ENCODE results near the gene FOS.
A peak's percentile ranks its signal among the peaks of the same experiment; 100 is the strongest.
"Not testable (repeated sequence)": the region's sequence is repeated elsewhere in the genome, so short reads cannot be mapped to it uniquely, and the experiment has no call there.

The FOS gene

GRCh38 chr14:75278422-75279152, at the start of gene FOS:
Gene FOS, plus strand, starts transcription at chr14:75278828. Its CDS starts 155 bp downstream, at chr14:75278983.
- peak; percentile 98 for DNase-seq

DNA sequence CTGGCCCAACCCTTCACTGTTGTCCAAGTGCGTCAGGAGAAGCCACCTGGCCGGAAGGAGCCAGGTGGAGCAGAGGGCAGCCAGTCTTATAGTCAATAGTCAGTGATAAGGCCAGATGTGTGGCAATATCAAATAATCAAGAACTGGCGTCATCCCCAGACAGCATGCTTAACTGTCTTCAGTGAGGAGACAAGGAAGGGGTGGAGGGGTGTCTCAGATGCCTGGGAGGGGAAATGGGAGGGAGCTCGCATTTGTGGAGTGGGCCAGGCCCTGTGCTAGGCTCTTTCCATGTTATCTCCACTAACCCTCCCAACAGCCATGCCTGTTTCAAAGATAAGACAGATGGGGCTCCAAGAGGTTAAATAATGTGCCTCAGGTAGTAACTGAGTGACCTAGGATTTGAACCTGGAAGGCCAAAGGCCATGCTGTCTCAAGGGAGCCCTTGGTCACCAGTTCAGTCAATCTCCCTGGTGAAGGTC, 48.9 kb upstream of the FOS start:
- DNase-seq, result no peak

DNA sequence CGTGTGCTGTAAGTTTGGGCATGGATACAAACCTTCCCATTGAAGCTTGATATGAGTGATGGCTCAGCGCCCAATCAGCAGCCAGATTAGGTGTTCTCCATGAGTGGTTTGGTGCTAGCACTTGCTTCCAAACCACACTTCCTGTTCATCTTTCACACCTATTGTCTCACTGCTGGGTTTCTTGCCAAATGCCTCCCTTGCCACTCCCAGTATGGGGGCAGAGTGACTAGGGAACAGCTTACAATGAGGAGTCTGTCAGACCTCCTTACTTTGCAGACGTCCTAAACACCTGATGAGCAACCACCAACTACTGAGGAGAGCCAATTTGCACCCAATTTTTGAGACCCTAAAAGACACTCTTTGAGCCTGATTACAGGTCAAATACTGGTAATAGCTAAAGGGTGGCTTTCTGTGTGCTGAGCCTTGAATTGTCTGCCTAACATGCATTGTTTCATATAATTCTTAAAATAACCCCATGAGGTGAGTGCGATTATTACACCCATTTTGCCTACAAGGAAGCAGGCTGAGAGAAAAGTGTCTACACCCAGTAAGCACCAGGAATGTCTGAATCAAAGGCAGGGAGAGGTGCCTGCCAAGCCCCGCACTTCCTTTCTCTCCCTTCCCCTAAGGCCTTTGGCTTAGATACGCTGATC, 48.4 kb upstream of the FOS start:
- DNase-seq, result no peak

DNA sequence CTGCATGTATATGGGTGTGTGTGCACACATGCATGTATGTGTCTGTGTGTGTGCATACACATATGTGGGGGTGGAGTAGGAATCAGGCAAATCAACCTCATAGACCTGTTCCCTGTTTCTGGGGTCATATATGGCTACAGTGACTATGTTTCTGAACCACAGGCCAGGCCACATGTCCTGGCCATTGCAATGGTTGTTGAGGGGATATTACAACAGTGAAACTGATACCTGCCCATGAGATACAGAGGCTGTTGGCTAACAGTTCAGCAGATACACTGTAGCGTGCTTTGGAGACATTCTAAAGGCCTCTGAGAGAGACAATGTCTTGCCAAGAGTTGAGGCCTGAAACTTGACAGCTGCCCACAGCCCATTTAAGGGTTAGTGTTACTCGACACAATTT, 47.3 kb upstream of the FOS start:
- DNase-seq, result no peak

GRCh38 chr14:75232191-75232590, 46.4 kb upstream of the FOS start:
- DNase-seq, result no peak

- DNase-seq, result no peak
These were observed 46.0 kb upstream of the FOS start for GRCh38 chr14:75232597-75232996.

GRCh38 chr14:75234173-75235115, 44.2 kb upstream of the FOS start:
- no peak for DNase-seq

DNA sequence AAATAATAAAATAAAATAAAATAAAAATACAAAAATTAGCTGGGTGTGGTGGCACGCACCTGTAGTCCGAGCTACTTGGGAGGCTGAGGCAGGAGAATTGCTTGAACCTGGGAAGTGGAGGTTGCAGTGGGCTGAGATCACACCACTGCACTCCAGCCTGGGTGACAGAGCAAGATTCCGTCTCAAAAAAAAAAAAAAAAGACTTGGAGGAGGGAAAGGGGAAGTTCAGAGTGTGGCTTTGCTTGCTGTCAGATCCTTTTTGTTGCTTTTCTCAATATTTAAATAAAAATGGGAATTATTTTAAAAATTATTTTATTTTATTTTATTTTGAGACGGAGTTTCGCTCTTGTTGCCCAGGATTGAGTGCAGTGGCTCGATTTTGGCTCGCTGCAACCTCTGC, 43.4 kb upstream of the FOS start:
- not testable (repeated sequence) for DNase-seq

DNA sequence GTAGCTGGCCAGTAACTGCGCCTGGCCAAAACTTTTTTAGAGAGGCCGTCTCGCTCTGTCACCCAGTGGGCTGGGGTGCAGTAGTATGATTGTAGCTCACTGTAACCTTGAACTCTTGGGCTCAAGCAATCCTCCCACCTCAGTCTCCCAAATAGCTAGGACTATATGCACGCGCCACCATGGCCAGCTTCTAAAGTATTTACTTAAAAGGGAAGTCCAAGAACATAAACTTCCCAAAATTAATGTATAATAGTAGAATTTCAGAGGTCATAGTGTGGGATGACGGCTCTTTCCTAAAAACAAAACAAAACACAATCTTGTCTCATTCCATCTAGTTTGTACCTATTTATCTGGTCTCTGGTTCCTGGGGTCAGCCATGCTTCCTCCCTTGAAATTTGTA, 42.2 kb upstream of the FOS start:
- DNase-seq, result no peak

- no peak for DNase-seq
These were observed 41.7 kb upstream of the FOS start for GRCh38 chr14:75236901-75237419.

GRCh38 chr14:75238756-75239455, 39.7 kb upstream of the FOS start:
- DNase-seq, result no peak

DNA sequence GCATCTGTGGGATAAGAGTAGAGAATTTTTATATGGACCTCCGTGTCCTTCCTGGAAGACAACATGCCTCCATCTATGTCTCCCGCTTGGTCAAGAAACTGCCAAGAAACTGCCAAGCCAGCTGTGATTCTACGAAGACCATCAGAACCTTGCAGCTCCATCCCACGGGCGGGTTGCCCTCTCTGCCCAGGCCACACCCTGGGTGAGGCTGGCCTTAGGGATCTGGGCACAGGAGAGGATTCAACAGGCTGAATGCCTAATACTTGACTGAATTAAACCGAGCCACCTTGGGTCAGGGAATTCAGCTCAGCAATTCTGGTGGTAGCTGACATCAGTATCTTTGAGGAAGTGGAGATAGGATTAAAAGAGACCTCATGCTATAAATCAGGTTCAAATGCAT, 37.8 kb upstream of the FOS start:
- no peak for DNase-seq

GRCh38 chr14:75242546-75243273, 35.9 kb upstream of the FOS start:
- DNase-seq, result peak; percentile 87

- no peak for DNase-seq
These were observed 34.5 kb upstream of the FOS start for GRCh38 chr14:75244121-75244520.

DNA sequence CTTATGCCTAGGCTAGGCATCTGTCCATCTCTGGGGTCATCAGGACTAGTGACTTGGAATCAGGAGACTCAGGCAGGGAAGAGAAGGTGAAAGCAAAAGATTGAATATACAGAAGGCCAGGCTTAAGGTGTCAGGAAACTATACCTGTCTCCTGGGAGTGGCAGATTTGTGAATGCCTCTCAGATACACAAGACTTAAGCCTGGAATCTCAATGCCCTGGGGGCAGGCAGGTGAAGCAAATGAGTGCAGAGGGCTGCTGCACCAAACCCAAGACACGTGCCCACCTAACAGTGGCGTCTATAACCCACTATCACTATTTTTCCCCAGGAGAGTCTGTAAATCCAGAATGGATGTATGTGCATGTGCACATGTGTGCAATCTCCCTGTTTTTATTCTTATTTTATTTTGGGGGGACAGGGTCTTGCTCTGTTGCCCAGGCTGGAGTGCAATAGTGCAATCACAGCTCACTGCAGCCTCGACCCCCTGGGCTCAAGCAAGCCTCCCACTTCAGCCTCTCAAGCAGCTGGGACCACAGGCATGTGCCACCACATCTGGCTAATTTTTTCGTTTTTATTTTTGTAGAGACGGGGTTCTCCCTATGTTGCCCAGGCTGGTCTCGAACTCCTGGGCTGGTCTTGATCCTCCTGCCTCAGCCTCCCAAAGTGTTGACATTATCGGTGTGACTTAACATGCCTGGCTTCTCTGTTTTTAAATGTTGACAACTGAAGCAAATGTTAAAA, 31.9 kb upstream of the FOS start:
- DNase-seq, result no peak

DNA sequence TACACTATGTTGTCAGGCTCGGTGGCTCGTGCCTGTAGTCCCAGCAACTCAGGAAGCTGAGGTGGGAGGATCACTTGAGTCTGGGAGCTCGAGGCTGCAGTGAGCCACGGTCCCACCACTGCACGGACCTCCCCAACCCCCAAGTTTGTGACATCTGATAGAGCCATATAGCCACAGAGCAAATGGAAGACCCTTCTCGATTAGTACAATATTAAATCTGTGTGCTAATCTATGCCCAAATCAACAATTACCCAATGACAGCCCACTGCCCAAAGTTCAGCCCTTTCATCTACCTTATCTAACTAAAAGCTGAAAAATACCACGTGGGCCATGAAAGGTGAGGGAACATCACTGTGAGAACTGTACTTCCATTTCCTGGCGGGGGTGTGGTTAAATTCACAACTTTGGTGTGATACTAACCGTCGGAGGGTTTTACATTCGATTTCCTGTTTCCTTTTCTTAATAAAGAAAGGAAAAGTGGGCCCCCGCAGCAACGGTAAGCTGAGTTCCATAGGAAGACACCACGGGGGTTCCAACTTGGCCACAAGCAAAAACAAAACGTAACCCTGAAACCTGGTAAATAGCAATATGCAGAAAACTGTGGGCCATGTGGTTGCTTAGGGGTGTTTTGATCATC, 31.2 kb upstream of the FOS start:
- DNase-seq, result no peak

DNA sequence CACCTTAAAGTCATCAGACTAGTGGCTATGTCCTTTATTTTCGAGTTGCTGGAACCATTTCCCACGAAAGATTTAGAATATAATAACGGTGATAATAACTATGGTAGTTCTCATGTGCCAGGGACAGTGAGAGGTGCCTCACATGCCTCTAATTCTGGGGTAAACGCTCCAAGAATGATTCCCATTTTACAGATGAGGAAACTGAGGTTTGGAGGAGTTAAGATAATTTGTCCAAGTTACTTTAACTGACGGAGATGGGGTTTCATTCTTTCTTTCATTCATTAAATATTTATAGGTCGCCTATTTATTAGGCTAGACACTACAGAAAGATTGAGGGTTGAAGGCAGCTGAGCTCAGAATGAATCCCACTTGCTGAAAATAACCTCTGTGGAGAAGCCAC, 30.7 kb upstream of the FOS start:
- no peak for DNase-seq

DNA sequence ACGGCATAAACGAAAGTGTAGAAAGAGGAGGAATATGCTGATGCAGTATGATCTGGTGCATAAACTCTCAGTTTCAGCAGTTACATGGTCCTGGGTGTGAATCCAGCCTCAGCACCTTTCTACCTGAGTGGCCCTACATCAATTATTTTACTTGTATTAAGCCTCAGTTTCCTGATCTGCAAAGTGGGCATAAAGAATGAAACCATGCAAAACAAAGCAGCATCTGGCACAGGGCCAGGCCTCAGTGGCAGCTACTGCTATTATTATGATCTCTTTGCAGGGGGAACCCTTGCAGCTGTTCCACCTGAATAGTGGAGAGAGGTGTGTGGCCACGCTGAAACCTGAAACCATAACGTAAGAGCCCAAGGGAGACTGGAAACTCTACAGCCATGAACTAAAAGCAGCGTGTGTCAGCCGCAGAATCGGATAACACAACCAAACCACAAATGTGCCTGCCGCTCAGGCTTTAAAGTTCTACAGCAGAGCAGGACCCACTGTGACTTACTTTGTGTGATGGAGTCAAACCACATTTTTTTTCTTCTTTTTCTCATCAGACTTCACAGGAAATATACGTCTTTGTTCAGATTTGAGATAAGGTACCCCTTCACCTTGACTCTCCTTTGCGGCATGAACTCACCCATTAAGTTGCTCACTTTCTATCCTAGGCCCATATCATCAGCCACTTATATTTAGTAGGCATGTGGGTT, 29.2 kb upstream of the FOS start:
- no peak for DNase-seq

DNA sequence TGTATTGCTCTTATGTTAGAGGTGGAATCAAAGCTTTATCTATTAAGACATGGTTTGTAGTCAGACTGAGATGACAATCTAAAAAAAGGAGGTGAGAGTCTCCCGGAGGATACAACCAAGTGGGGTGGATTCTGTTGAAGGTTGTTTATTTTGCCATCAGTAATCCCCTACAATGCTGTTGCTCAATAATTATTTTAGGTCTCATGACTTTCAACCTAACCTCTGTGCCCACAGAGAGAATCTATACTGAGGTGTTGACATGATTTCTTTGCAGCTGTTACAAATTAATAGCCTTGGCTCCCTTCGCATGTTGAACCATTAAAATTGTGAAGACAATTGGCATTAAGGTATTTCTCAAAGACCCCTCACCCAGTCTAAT, 28.7 kb upstream of the FOS start:
- no peak for DNase-seq

GRCh38 chr14:75250800-75251199, 27.8 kb upstream of the FOS start:
- no peak for DNase-seq

Data from right forelimb (tissue), 1 donor.